HG02610 (cell line): ENCODE measurements around the gene MYOZ1.

ENCODE experiments used
- ATAC-seq: cut with Tn5 transposase; IDR thresholded peaks from one replicate; pipeline ENCODE4 v1.9.1; 2021; ENCODE audit warnings: mild to moderate bottlenecking, moderate library complexity; ENCODE audit not compliant: unreplicated experiment

The MYOZ1 gene

GRCh38 chr10:73601486-73601921 is 39.8 kb downstream of the MYOZ1 start:
- ATAC-seq, result no peak

- no peak for ATAC-seq
Observed at GRCh38 chr10:73597346-73597745, 43.9 kb downstream of the MYOZ1 start.

- no peak for ATAC-seq
Observed at GRCh38 chr10:73593812-73594211, 47.5 kb downstream of the MYOZ1 start.

GRCh38 chr10:73593110-73593509 is 48.2 kb downstream of the MYOZ1 start:
- no peak for ATAC-seq

GRCh38 chr10:73591935-73592699 is 49.2 kb downstream of the MYOZ1 start:
- ATAC-seq, result no peak

GRCh38 chr10:73590881-73591799 is 50.1 kb downstream of the MYOZ1 start, which contains the start of gene USP54:
Gene USP54 (minus strand): TSS chr10:73591342. CDS start chr10:73575658, 15,684 bp downstream.
- no peak for ATAC-seq

- no peak for ATAC-seq
Observed at GRCh38 chr10:73589563-73590126, 51.6 kb downstream of the MYOZ1 start.

GRCh38 chr10:73588656-73589055 is 52.6 kb downstream of the MYOZ1 start:
- no peak for ATAC-seq

GRCh38 chr10:73586583-73586984 is 54.7 kb downstream of the MYOZ1 start:
- no peak for ATAC-seq

- no peak for ATAC-seq
Observed at GRCh38 chr10:73585327-73585726, 55.9 kb downstream of the MYOZ1 start.

- ATAC-seq, result no peak
Observed at GRCh38 chr10:73584737-73585136, 56.5 kb downstream of the MYOZ1 start.

- no peak for ATAC-seq
Observed at GRCh38 chr10:73581918-73582317, 59.4 kb downstream of the MYOZ1 start.
